CD4-positive, alpha-beta T cell (primary cell): ENCODE measurements around the gene CDCA8. TPM values are rescaled to one million over a fixed set of nuclear protein-coding genes. Genes with fewer than 3 reads are reported as not detected.

Experiments used
- ATAC-seq: fragments of 200-7000 bp; cut with Tn5 transposase; one replicate; pipeline ENCODE4 v1.10.0; 2022; ENCODE audit warnings: mild to moderate bottlenecking; ENCODE audit not compliant: poor library complexity
- CTCF ChIA-PET: fragments of 350-600 bp; sonication (Branson Sonifier 250); formaldehyde crosslinking; loops from one replicate; lab custom pipeline; 2021; ENCODE audit warnings: antibody characterized with exemption, inconsistent platforms; lab: Charles Lee
- POLR2A ChIA-PET: fragments of 350-600 bp; sonication (Branson Sonifier 250); formaldehyde crosslinking; loops from one replicate; lab custom pipeline; 2021; ENCODE audit warnings: antibody characterized with exemption, inconsistent platforms; lab: Charles Lee
- DNase-seq, 14 experiments: peaks; one replicate each; pipeline ENCODE4 v3.0.0-alpha.2; 2013 to 2020; ENCODE audit warnings: mixed read lengths in 2 of 14
- H3K27ac ChIP-seq, 2 donors: one replicate each; pipeline versions ENCODE4 v1.5.1 to v1.7.0; 2013; ENCODE audit warnings: low read length in 2 of 2, low read depth in 1 of 2, mild to moderate bottlenecking in 1 of 2
- H3K27me3 ChIP-seq, 2 experiments: 1 replicate in 1 of 2; 2 replicates in 1 of 2; pipeline versions ENCODE4 v1.6.1 to v1.7.0; 2013; ENCODE audit warnings: low read length in 2 of 2, control low read depth in 1 of 2, mild to moderate bottlenecking in 1 of 2, moderate library complexity in 1 of 2; ENCODE audit not compliant: insufficient read depth in 2 of 2, control insufficient read depth in 1 of 2
- H3K36me3 ChIP-seq: one replicate; pipeline ENCODE4 v1.6.1; 2013; ENCODE audit warnings: low read length, control low read depth; ENCODE audit not compliant: insufficient read depth
- H3K4me1 ChIP-seq: one replicate; pipeline ENCODE4 v1.6.1; 2013; ENCODE audit warnings: low read length, control low read depth; ENCODE audit not compliant: insufficient read depth
- H3K4me3 ChIP-seq: one replicate; pipeline ENCODE4 v1.5.1; 2013; ENCODE audit warnings: mild to moderate bottlenecking, low read length, moderate library complexity
- H3K9me3 ChIP-seq, 2 experiments: 1 replicate in 1 of 2; 2 replicates in 1 of 2; pipeline versions ENCODE4 v1.6.1 to v1.7.0; 2013; ENCODE audit warnings: low read length in 2 of 2, mild to moderate bottlenecking in 2 of 2, control low read depth in 1 of 2, moderate library complexity in 1 of 2; ENCODE audit not compliant: control insufficient read depth in 1 of 2, insufficient read depth in 1 of 2
- H3K27ac Mint-ChIP-seq: one replicate; pipeline ENCODE4 v1.8.0; 2020; ENCODE audit warnings: mixed read lengths
- H3K27me3 Mint-ChIP-seq: one replicate; pipeline ENCODE4 v1.8.0; 2021; ENCODE audit warnings: mixed read lengths
- H3K36me3 Mint-ChIP-seq: one replicate; pipeline ENCODE4 v1.8.0; 2021; ENCODE audit warnings: low read depth, mixed read lengths
- H3K4me1 Mint-ChIP-seq: one replicate; pipeline ENCODE4 v1.8.0; 2021; ENCODE audit warnings: low read depth, mixed read lengths
- H3K4me3 Mint-ChIP-seq: one replicate; pipeline ENCODE4 v1.8.0; 2020; ENCODE audit warnings: mild to moderate bottlenecking, mixed read lengths
- H3K9me3 Mint-ChIP-seq: one replicate; pipeline ENCODE4 v1.8.0; 2020; ENCODE audit warnings: mixed read lengths
- CTCF ChIP-seq: fragments of 200-600 bp; IDR thresholded peaks from one replicate; pipeline ENCODE4 v1.8.0; 2022; ENCODE audit warnings: antibody characterized with exemption, mild to moderate bottlenecking
- intact Hi-C, 2 experiments: fragments of 100-400 bp; cut with DNase I in 1 of 2; cut with micrococcal nuclease in 1 of 2; formaldehyde crosslinking; loops; one replicate each; pipeline versions ENCODE4 v1.15.1 to v1.9.0; 2023 to 2025; cut with DNase I, micrococcal nuclease
- total RNA-seq, 174 experiments: library from RNA in 2 of 174; stranded (reverse) in 2 of 174; gene quantifications; one replicate each; pipeline ENCODE4 v1.2.3 and lab custom pipeline; 2021 to 2026

The CDCA8 gene
- total RNA-seq, 2 experiments from 2014 or later, result 0.25 to 0.36 TPM

- no peak for TF ChIP-seq CTCF
These were observed 16.2 kb downstream of the CDCA8 start for GRCh38 chr1:37708471-37708870.

DNA sequence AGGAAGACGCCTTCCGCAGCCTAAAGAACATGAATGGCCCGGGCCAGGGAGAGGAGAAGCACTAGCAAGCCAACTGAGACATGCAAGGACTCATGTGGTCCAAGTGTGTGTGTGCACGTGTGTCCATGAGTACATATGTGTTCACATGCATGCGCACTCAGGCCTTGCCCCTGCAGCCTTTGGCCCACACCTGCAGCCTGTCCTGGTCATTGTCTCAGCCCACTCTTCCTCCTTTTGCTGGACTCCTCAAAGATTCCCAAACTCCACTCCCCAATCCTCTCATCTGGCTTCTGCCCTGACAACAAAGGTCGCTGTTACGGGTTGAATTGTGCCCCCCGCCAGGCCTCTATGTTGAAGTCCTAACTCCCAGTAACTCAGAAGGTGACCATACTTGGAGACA lies 21.9 kb downstream of the CDCA8 start:
- no peak overlapping the region for H3K4me3 Mint-ChIP-seq
- H3K4me1 ChIP-seq, result no peaks in the 10 kb centered on the region
- ChIA-PET POLR2A (no interaction called here), CTCF (no interaction called here)
- no peaks in the 10 kb centered on the region for H3K27me3 Mint-ChIP-seq
- H3K36me3 ChIP-seq, result no peaks in the 10 kb centered on the region
- H3K4me3 ChIP-seq, result no peak overlapping the region
- no peaks in the 10 kb centered on the region for H3K4me1 Mint-ChIP-seq
- intact Hi-C loops, result no loop called here
- no peak for DNase-seq
- peaks cover 5% of the 10 kb centered on the region for H3K36me3 Mint-ChIP-seq
- H3K27me3 ChIP-seq, result no peaks in the 10 kb centered on the region
- H3K9me3 Mint-ChIP-seq, result no peaks in the 10 kb centered on the region
- no peaks in the 10 kb centered on the region for H3K9me3 ChIP-seq
- no peak overlapping the region for H3K27ac ChIP-seq
- no peak overlapping the region for H3K27ac Mint-ChIP-seq
- no peak for ATAC-seq
- TF ChIP-seq CTCF, result no peak

More at GRCh38 chr1:37708471-37708870, 16.2 kb downstream of the CDCA8 start:
- Histone ChIP-seq H3K9me3 (no peaks in the 10 kb centered on the region), H3K4me1 (no peaks in the 10 kb centered on the region), H3K36me3 (no peaks in the 10 kb centered on the region), H3K4me3 (no peak overlapping the region), H3K27me3 (no peaks in the 10 kb centered on the region), H3K27ac (no peak overlapping the region)
- no peak for ATAC-seq
- Mint-ChIP-seq H3K4me3 (no peak overlapping the region), H3K9me3 (no peaks in the 10 kb centered on the region), H3K4me1 (no peaks in the 10 kb centered on the region), H3K36me3 (peaks cover 14% of the 10 kb centered on the region), H3K27ac (no peak overlapping the region), H3K27me3 (no peaks in the 10 kb centered on the region)
- intact Hi-C loops, result loop anchor here in 1 of 2 experiments (5.0 kb wide), 1 partner anchor 269 kb away; no protein-coding TSS in a partner anchor
- ChIA-PET CTCF (no interaction called here), POLR2A (no interaction called here)
- no peak for DNase-seq

GRCh38 chr1:37714689-37715088 lies 22.4 kb downstream of the CDCA8 start:
- Mint-ChIP-seq H3K27ac (no peak overlapping the region), H3K4me1 (no peaks in the 10 kb centered on the region), H3K9me3 (no peaks in the 10 kb centered on the region), H3K27me3 (no peaks in the 10 kb centered on the region), H3K4me3 (no peak overlapping the region), H3K36me3 (peaks cover under 1% of the 10 kb centered on the region)
- ChIA-PET POLR2A (no interaction called here), CTCF (no interaction called here)
- H3K9me3 ChIP-seq, result no peaks in the 10 kb centered on the region
- H3K4me3 ChIP-seq, result no peak overlapping the region
- intact Hi-C loops, result no loop called here
- no peak for TF ChIP-seq CTCF
- no peaks in the 10 kb centered on the region for H3K4me1 ChIP-seq
- no peaks in the 10 kb centered on the region for H3K27me3 ChIP-seq
- ATAC-seq, result no peak
- no peaks in the 10 kb centered on the region for H3K36me3 ChIP-seq
- H3K27ac ChIP-seq, result no peak overlapping the region
- DNase-seq, result no peak
